ENCODE results near the gene EI24.
"Not testable (repeated sequence)": the region's sequence is repeated elsewhere in the genome, so short reads cannot be mapped to it uniquely, and the experiment has no call there.

EI24 gene

DNA sequence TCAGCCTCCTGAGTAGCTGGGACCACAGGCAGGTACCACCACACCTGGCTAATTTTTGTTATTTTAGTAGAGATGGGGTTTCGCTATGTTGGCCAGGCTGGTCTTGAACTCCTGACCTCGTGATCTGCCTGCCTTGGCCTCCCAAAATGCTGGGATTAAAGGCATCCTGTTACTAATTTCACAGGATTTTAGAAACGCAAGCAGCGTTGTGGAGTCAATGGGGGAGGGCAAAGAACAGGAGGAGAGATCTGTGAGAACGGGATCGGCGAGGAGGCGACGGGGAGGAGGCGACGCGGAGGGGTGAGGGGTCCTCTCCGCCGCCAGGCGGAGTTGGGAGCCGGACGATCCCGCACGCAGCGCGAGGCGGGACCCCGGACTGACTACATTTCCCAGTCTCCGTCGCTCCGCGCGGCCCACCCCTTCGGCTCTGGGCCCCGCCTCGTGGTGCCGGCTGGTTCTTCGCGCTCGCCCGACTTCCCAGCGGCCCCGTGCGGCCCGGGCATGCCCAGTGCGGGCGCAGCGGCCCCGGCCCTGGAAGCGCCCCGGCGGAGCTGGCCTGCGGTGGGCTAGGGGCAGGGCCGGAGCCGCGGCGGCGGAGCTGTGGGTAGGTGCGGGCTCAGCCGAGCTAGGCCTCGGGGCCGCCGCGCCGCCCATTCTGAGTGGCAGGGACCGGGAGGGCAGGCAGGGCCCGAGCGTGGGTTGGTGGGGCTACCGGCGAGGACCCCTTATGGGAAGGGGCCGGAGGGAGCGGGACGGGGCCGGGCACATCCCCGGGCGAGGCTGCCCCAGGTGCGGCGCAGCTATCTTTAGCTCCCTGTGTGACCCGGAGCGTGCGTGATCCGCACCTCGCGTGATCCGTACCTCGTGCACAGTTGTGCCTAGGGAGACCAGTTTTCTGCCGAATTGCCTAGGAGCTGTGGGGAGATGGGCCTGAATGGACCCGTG is at the start of gene EI24:
Gene EI24 (plus strand): TSS at position 508 of the 945 bp plus-strand sequence. CDS start 3,051 bp downstream, outside the sequence.
- peak; percentile 91 for DNase-seq

DNA sequence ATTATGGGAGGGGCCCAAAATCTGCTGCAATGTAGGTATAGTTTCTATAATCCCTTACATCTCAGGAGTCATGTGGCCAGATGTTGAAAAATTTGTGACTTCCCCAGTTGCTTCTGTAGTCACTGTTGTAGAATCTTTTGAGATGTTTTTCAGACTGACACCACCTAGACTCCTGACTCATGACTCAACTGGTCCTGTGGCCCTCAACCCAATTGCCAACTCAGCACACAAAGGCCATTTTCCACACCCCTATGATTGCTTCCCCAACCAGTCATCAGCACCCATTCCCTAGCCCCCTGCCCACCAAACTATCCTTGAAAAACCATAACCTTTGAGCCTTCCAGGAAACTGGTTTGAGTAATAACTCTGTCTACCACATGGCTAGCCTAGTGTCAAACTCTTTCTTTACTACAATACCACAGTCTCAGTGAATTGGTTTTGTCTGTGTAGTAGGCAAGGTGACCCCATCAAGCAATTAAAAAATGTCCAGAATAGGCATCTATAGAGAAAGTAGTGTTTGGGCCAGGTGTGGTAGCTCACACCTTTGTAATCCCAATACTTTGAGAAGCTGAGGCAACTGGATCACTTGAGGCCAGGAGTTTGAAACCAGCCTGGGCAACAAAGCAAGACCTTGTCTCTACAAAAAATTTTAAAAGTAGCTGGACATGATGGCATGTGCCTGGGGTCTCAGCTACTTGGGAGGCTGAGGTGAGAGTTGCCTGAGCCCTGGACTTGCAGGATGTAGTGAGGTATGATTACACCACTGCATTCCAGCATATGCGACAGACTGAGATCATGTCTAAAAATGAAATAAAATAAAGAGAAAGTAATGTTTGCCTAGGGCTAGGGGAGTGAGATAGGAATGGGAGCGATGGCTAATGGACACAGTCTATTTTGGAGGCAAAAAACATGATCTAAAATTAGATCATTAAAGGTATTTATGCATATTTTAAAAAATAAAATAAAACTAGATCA is 49.1 kb upstream of the EI24 start:
- DNase-seq: no peak

DNA sequence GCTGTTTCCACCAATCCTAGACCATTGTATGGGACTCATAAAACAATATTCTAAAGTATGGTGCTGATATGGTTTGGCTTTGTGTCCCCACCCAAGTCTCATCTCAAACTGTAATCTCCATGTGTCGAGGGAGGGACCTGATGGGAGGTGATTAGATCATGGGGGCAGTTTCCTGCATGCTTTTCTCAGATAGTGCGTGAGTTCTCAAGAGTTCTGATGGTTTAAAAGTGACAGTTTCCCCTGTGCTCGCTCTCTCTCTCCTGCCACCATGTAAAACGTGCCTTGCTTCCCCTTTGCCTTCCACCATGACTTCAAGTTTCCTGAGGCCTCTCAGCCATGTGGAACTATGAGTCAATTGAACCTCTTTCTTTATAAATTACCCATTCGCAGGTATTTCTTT is 44.0 kb upstream of the EI24 start:
- DNase-seq: no peak

DNA sequence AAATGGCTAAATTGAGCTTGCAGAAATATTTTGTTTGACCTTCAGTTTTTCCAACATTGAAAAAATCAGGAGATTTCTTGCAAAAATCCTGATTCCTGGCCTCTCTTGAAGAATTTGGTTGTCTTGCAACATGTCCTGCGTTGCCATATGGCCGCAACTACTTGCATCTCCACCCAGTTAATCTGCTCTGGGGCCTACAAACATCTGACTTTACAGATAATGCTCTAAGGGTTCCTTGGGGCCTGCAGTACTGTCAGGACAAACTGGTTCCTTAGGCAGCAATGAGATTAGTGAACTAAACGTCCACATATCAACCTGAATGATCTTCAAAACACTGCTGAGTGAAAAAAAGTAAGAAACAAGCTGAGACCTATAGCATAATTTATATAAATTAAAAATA is 36.6 kb upstream of the EI24 start:
- DNase-seq: no peak

DNA sequence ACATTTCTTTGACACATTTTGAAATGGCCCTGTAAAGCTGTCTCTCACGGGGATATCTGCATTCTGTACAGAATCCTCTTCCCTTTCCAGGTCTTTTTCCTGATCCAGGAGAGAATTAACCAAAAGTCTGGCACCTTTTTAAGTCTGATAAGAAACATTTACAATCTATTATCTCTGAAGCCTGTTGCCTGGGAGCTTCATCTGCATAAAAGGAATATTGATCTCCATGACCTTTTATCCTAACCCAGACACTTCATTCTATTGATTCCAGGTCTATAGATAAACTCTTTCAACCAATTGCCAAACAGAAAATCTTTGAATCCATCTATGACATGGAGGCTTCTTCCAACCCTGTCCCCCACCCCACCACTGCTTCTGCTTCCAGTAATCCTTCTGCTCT is 33.7 kb upstream of the EI24 start:
- no peak for DNase-seq

DNA sequence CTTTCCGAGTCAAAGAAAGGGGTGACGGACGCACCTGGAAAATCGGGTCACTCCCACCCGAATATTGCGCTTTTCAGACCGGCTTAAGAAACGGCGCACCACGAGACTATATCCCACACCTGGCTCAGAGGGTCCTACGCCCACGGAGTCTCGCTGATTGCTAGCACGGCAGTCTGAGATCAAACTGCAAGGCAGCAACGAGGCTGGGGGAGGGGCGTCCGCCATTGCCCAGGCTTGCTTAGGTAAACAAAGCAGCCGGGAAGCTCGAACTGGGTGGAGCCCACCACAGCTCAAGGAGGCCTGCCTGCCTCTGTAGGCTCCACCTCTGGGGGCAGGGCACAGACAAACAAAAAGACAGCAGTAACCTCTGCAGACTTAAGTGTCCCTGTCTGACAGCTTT is 32.4 kb upstream of the EI24 start:
- not testable (repeated sequence) for DNase-seq

DNA sequence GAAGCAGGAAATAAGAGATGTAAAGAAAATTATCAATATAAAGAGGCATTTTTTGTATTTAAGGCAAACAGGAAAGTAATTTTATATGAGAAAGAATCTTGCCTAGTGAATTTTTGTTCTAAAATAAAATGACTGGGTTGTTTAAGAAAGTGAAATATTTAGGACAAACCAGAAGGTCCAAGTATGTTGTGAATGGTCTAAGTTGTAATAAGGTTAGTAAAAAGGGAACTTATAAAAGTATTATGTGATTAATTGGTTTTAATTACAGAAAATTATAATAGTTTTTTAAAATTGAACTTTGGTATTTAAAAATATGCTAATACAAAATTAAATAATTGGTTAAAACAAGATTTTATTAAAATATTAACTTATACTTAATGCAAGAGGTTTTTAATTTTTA is 26.6 kb upstream of the EI24 start:
- no peak for DNase-seq

DNA sequence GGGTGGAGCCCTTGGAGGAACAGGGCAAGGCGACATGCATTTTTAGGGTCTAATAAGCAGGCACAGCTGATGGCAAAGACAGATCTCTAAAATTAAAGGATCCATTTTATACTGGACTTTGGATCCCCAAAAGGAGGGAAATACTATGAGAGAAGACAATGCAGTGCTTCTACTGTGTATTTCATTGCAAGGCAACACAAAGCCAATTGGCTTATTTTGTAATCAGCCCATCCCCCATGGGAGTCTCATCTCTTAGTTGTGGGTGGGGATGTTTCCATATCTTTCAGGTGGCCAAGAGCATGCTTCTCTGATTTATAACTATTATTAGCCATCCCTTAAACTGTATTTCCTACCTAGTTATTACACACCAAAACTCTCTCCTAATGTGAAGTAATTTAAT is 18.5 kb upstream of the EI24 start:
- no peak for DNase-seq

DNA sequence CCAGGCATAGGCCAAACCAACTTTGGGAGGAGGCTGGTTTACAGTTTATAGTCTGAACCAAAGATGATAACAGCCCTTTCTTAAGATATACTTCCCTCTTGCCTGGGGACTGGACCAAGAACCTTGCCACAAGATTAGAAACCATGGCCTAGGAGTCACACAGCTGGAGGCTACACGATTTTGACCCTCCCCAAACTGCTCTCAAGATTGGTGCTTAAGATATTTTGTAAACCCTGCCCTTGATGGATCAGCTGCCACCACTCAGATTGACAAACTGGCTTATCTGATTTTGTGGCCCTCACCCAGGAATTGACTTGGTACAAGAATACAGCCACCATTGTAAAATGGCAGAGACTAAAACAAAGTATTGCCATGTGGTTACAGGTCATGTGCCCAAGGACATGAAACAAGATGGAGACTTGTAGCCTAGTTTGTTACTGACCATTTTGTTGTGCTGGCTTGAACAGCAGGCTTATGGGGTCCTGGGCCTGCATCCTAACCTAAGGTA is 17.4 kb upstream of the EI24 start:
- DNase-seq: no peak

DNA sequence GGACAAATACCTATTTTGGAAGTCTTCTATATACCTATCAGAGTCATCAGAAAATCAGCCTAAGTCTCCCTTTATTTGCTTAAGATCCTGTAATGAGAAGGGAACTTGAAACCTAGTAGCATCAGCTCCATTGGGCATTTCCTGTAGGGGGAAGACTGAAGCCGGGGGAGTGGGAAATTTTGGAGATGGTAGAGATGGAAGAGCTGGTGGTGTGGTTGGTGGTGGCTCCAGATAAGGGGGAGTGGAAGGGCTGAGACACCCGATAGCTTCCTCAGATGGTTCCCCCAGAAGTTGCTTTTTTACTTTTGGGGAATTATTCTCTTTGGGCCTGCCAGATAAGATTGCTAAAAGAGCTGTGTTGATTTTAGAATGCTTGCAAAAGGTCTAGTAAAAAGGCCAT is 16.4 kb upstream of the EI24 start:
- DNase-seq: no peak

DNA sequence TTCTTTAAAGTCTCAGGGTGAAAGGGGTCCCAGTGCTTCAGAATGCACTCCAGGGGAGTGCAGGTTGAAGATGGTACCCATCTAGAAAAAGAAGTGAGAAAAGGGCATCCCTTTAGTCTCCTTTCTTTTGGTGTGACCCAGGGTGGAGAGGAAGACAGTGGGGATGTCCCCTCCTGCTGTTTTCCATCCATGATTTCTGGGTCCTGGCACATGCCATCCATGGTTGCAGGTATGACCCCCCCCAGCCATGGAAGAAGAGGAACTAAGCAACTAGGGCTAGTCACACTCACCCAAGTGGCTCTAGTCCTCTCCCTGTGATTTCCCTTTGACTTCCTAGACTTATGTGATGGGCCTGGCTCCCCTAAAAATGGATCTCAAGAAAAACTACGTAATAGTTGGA is 15.9 kb upstream of the EI24 start:
- DNase-seq: no peak

DNA sequence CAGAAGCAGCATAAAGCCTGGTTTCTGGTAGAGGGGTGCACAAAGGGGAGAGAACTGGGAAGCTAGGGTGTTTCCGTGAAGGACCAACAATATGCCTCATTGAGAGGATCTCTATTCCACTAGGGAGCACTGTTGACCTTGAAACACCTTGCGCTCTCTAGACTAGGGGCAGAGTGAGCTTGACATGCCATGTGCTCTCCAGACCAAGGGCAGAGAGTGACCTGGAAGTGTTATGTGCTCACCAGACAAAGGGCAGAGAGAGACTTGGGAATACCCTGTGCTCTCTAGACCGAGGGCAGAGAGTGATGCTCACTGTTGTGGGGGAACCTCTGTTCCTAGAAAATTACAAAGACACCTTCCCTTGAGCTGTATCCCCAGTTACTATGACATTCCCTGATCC is 15.2 kb upstream of the EI24 start:
- no peak for DNase-seq

DNA sequence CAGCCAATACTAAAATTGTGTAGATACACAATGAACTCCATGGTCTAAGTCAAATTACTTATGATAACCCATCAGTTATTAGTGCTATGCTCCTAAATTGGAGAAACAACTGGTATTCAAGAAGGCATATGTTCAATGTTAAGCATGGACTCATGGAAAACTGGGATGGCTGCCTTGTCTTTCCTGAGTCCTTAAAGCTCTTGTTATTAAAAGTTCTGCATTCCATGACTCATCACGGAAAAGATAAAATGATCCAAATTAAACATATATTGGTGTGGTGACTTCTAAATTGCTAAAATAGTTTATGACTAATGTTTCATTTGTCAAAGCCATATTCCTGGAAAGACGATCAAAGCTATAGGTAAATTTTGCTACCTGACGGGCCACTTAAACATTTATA is 9.4 kb upstream of the EI24 start:
- DNase-seq: no peak

DNA sequence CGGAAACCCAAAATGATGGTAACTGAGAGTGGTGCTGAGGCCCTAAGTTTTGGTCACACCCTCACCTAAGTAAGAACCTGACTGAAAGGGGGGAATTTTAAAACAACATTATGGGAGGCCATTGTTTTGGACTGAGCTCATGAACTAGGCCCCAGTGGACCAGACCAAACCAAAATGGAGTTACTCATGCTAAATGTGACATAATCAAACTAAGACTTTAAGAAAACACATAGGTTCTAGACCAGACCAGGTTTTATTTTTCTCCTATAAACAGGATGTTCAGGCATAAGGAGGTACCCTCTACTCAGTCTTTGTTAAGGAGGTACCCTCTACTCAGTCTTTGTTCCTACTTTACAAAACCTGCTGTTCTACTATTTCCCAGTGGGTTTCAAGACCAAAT is 7.4 kb upstream of the EI24 start:
- no peak for DNase-seq

DNA sequence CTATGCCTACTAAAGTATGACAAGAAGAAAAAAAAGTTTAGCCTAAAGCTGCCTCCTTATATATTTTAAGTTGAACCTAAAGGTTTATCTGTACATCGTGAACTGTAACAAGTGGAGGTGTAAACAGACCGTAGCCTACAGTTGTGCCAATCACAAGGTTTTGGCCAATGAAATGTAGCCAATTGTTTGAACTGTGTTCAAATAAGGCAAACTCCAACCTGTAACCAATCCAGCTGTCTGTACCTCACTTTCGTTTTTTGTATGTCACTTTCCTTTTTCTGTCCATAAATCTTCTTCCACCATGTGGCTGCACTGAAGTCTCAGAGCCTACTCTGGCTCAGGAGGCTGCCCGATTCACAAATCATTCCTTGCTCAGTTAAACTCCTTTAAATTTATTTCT is 6.8 kb upstream of the EI24 start:
- DNase-seq: no peak

DNA sequence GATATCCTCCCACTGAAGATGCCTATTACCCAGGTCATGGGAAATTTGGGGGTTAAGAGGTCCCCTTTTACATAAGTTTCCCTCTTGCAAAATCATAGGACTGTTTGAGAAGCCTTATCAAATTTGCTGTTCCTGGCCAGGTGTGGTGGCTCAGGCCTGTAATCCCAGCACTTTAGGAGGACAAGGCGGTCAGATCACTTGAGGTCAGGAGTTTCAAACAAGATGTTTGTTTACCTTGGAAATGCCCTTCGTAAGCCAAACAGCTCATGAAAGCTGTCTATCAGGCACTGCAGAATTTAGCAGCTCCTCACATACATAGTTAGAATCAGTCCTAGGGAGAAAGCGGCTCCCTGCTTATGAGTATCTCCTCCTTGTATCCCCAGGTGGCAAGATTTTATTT is 4.9 kb upstream of the EI24 start:
- no peak for DNase-seq

DNA sequence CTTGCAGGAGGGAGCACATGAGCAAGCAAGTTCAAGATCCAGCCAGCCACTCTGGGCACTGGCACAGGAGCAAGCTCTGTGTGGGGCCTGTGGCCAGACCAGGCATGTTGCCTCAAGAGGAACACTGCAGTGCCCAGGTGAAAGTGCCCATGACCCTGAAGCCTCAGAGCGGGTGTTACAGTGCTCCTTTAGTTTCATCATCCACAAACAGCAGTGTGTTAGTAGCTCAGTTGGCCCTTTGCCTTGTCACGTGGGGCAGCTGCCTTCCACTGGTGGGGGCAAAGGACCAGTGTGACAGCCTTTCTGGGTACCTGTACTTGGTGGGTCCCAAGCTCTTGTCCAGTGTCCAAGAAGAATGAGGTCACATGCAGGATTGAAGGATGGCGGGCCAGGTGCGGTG is 3.0 kb upstream of the EI24 start:
- no peak for DNase-seq

DNA sequence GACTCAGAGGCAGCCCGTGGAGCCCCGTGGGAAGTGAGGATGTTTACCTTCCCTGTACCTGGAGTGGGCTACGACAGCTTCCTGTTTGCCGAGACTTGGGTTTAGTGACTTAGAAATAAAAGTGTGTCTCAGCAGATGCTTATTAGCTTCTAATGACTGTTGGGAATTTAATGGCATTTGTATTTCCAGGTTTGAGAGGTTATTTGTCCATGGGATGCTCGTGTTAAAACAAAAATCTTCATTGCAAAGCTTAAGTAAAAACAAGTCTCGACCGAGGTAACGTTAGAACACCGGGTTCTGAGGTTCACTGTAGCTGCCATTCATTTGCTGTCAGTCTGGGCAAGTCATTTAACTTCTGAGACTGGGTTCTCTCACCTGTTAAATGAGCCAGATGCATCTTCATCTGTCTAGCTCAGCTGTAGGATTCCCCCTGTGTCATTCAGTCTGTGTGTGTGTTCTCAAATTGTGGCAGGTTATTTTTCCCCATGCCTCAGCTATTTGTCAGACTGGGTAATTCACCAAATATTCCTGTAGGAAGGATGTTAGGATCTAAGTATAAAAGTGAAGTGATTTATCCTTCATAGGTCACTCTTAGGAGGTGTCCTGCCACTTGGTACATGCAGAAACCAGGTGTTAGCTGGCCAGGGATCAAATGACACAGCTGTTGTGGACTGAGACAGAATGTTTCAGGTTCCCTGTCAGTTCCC is 791 bp downstream of the EI24 start:
- no peak for DNase-seq

DNA sequence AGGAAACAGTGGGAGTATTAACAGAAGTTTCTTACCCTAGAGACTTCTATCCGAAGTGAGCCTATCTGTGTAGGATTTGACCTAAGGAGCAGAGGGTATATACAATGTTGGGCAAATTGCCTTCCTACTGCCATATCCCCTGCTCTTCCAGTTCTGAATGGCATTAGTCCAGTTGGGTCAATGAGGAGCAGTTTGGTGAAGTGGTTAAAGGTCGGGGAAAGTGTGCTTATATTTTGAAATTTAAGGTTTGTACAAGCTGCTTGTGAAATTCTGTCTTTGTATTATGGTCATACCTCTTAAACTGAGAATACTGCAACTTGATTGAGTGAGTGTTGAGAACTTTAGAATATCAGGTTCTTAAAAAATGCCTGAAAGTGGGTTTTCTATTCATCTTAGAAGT is 1.7 kb downstream of the EI24 start:
- DNase-seq: no peak

DNA sequence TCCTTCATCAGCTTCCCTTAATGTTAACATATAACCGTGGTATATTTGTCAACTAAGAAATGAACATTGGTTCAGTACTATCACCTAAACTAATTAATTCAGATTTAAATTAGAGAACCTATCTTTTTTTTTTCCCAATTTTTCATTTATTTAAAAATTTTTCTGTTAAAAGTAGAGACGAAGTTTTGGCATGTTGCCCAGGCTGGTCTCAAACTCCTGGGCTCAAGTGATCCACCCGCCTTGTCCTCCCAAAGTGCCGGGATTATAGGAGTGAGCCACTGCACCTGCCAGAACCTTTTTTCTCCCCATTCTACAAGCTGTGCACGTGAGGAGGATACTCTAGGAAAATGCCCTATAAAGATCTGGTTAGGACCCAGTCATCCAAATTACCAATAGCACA is 3.6 kb downstream of the EI24 start:
- DNase-seq: no peak

DNA sequence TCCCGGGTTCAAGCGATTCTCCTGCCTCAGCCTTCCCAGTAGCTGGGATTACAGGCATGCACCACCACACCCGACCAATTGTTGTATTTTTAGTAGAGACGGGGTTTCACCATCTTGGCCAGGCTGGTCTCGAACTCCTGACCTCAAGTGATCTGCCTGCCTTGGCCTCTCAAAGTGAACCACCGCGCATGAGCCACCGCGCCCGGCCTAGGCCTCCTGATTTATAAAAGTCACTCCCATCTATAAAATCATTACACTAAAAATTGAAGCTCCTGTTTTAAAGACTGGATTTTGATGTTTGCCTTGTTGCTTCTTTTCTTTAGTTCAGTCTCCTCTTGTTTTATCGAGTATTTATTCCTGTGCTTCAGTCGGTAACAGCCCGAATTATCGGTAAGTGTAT is 7.9 kb downstream of the EI24 start:
- DNase-seq: not testable (repeated sequence)

DNA sequence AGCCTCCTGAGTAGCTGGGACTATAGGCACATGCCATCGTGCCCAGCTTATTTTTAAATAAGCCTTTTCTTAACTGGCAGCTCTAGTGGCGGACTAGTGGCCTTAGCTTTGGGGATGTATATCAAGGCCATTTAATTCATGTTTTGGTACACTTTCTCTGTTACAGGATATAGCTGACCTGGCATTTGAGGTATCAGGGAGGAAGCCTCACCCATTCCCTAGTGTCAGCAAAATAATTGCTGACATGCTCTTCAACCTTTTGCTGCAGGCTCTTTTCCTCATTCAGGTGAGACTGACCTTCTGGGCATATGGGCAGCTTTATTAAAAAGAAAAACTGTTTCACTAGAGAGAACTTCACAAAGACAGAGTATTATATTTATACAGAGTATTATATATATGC is 9.5 kb downstream of the EI24 start:
- no peak for DNase-seq

DNA sequence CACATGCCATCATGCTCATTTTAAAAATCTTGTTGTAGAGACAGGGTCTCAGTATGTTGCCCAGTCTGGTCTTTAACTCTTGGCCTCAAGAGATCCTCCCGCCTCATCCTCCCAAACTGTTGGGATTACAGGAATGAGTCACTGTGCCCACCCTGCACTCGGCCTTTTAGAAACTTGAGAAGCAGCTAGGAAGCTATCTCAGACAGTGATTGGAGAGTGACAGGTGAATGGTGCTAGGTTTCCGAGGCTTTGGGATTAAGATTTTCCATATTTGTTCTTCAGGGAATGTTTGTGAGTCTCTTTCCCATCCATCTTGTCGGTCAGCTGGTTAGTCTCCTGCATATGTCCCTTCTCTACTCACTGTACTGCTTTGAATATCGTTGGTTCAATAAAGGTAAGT is 10.5 kb downstream of the EI24 start:
- DNase-seq: no peak

Data from stimulated activated CD8-positive, alpha-beta memory T cell treated with anti-CD3 and anti-CD28 coated beads, Interleukin-4, amount 100 ng/mL, for 48 hours (primary cell).